Endothelial cell of umbilical vein (primary cell): ENCODE data around the gene CLEC20A. TPM values are rescaled to one million over a fixed set of nuclear protein-coding genes. Genes with fewer than 3 reads are reported as not detected.

ENCODE experiments used
- BruUV-seq: library from RNA; stranded (reverse); fragments of 400-500 nt; replicated peaks from 2 replicates; lab custom pipeline; 2021; lab: Mats Ljungman, UMichigan
- CTCF ChIA-PET: fragments of 300-600, 350-600 bp; sonication (Branson Sonifier 250); formaldehyde crosslinking; loops from one replicate; lab custom pipeline; 2021; ENCODE audit warnings: antibody characterized with exemption, inconsistent platforms; lab: Charles Lee
- POLR2A ChIA-PET: fragments of 300-600, 350-600 bp; sonication (Branson Sonifier 250); formaldehyde crosslinking; loops from one replicate; lab custom pipeline; 2021; ENCODE audit warnings: antibody characterized with exemption, inconsistent platforms; lab: Charles Lee
- DNase-seq: peaks from one replicate; pipeline ENCODE4 v3.0.0-alpha.2; 2011; ENCODE audit warnings: low read depth, low spot score
- FAIRE-seq: peaks from 2 replicates; lab custom pipeline; 2011; peaks lifted over from hg19 to GRCh38; lab: Jason Lieb, UNC
- H2AFZ ChIP-seq: 2 replicates; pipeline ENCODE4 v1.6.0; 2012; ENCODE audit warnings: low read depth, low read length, control low read depth, inconsistent platforms
- H3K27ac ChIP-seq: 2 replicates; pipeline ENCODE4 v1.5.1; 2011; ENCODE audit warnings: low read depth, mild to moderate bottlenecking, control low read depth, low read length, moderate library complexity; ENCODE audit not compliant: insufficient read depth
- H3K27me3 ChIP-seq, 2 experiments: 2 replicates each; pipeline versions ENCODE4 v1.6.0 to v1.6.1; 2011; ENCODE audit warnings: low read length in 2 of 2, mixed read lengths in 1 of 2; ENCODE audit not compliant: control insufficient read depth in 2 of 2, insufficient read depth in 2 of 2
- H3K36me3 ChIP-seq, 2 experiments: 2 replicates in 1 of 2; 3 replicates in 1 of 2; pipeline ENCODE4 v1.5.1; 2011; ENCODE audit warnings: low read length in 2 of 2, mild to moderate bottlenecking in 1 of 2, moderate library complexity in 1 of 2; ENCODE audit not compliant: control insufficient read depth in 2 of 2, insufficient read depth in 2 of 2; ENCODE audit errors: extremely low read depth in 1 of 2
- H3K4me1 ChIP-seq: 3 replicates; pipeline ENCODE4 v1.5.1; 2011; ENCODE audit warnings: mild to moderate bottlenecking, low read length; ENCODE audit not compliant: control insufficient read depth, insufficient read depth; ENCODE audit errors: extremely low read depth
- H3K4me2 ChIP-seq: 2 replicates; pipeline ENCODE4 v1.6.1; 2011; ENCODE audit warnings: low read length, control low read depth, mixed read lengths; ENCODE audit not compliant: insufficient read depth
- H3K4me3 ChIP-seq, 3 experiments: fragments of 200-600 bp in 1 of 3; sonication (generic), shearing (Covaris generic) in 1 of 3; replicated peaks in 1 of 3; 2 replicates each; pipeline ENCODE4 v1.5.1; 2011 to 2016; ENCODE audit warnings: control low read depth in 3 of 3, low read length in 3 of 3, mild to moderate bottlenecking in 2 of 3, inconsistent platforms in 1 of 3, low read depth in 1 of 3, moderate library complexity in 1 of 3; ENCODE audit not compliant: insufficient read depth in 1 of 3
- H3K79me2 ChIP-seq: 2 replicates; pipeline ENCODE4 v1.6.0; 2012; ENCODE audit warnings: low read length, inconsistent platforms; ENCODE audit not compliant: control insufficient read depth, insufficient read depth
- H3K9ac ChIP-seq: replicated peaks from 2 replicates; pipeline ENCODE3; 2011; ENCODE audit warnings: low read length, control low read depth; ENCODE audit not compliant: insufficient read depth; ENCODE audit errors: extremely low read depth
- H3K9me1 ChIP-seq: replicated peaks from 3 replicates; pipeline ENCODE4 v1.6.0; 2011; ENCODE audit warnings: mild to moderate bottlenecking, low read length; ENCODE audit not compliant: control insufficient read depth, insufficient read depth; ENCODE audit errors: extremely low read depth
- H3K9me3 ChIP-seq: replicated peaks from 2 replicates; pipeline ENCODE4 v1.5.1; 2012; ENCODE audit warnings: low read length, inconsistent platforms; ENCODE audit not compliant: control insufficient read depth, insufficient read depth
- H4K20me1 ChIP-seq: replicated peaks from 2 replicates; pipeline ENCODE3; 2011; ENCODE audit warnings: mild to moderate bottlenecking, low read length; ENCODE audit not compliant: control insufficient read depth, insufficient read depth; ENCODE audit errors: extremely low read depth
- FOS ChIP-seq: IDR thresholded peaks from 2 replicates; pipeline ENCODE4 v1.6.1; 2011; ENCODE audit warnings: mild to moderate bottlenecking, low read length, moderate library complexity, borderline replicate concordance; ENCODE audit not compliant: insufficient read depth
- JUN ChIP-seq: IDR thresholded peaks from 2 replicates; pipeline ENCODE4 v1.6.1; 2011; ENCODE audit warnings: borderline replicate concordance, low read depth; ENCODE audit not compliant: insufficient read length, insufficient read depth
- MYC ChIP-seq: IDR thresholded peaks from one replicate; pipeline ENCODE4 v1.6.1; 2011; ENCODE audit warnings: mild to moderate bottlenecking, low read depth, low read length
- POLR2A ChIP-seq: IDR thresholded peaks from 2 replicates; pipeline ENCODE4 v1.6.1; 2012; ENCODE audit warnings: low read depth, mild to moderate bottlenecking, control low read depth, low read length
- POLR2AphosphoS5 ChIP-seq: IDR thresholded peaks from 2 replicates; pipeline ENCODE4 v1.6.1; 2012; ENCODE audit warnings: low read depth, mild to moderate bottlenecking, control low read depth, low read length, moderate library complexity; ENCODE audit not compliant: insufficient read depth
- dilution Hi-C: fragments of 300-500 bp; cut with MboI; formaldehyde crosslinking; loops from one replicate; pipeline ENCODE4 v1.15.0; 2019; ENCODE audit warnings: low sequenced_read_pairs; ENCODE audit not compliant: extremely low pct_ligation_motif_present
- intact Hi-C: fragments of 100-400 bp; cut with micrococcal nuclease; formaldehyde crosslinking; loops from one replicate; pipeline ENCODE4 v1.10.0; 2022
- polyA plus RNA-seq, 4 experiments: library from polyadenylated mRNA; depleted of rRNA in 3 of 4; stranded (reverse) in 3 of 4; unstranded in 1 of 4; fragments of >200 nt; gene quantifications; 2 replicates each; pipeline versions ENCODE4 v1.2.1 to v1.2.3, GENCODE V29; 2011 to 2012; ENCODE audit warnings: missing spikeins in 1 of 4
- total RNA-seq: library from RNA; stranded (reverse); gene quantifications from 2 replicates; pipeline ENCODE4 v1.2.3, GENCODE V29; 2021
- TF ChIP-seq, protein P1 (sequence below), 2 donors: IDR thresholded peaks; 1 replicate in 1 of 2; 2 replicates in 1 of 2; pipeline ENCODE4 v1.5.1; 2011; ENCODE audit warnings: low read length in 2 of 2, mild to moderate bottlenecking in 2 of 2, moderate library complexity in 2 of 2, control low read depth in 1 of 2, inconsistent platforms in 1 of 2, low read depth in 1 of 2; ENCODE audit not compliant: insufficient read depth in 1 of 2; ENCODE audit errors: extremely low read depth in 1 of 2
- TF ChIP-seq, protein P2 (sequence below): IDR thresholded peaks from 2 replicates; pipeline ENCODE4 v1.6.1; 2011; ENCODE audit not compliant: insufficient read depth, insufficient read length

The CLEC20A gene
- total and polyA plus RNA-seq, 2 donors (not counting 3 experiments of a cell fraction or from before 2014, with no cell fraction given), result not detected

GRCh38 chr1:178483251-178483957 is 13.4 kb downstream of the CLEC20A start:
- Histone ChIP-seq H3K36me3 (no peaks in the 10 kb centered on the region), H3K9me3 (no peaks in the 10 kb centered on the region), H3K27me3 (no peaks in the 10 kb centered on the region), H2AFZ (no peak overlapping the region), H4K20me1 (no peaks in the 10 kb centered on the region), H3K4me1 (peaks cover 20% of the 10 kb centered on the region), H3K79me2 (no peaks in the 10 kb centered on the region), H3K4me3 (no peak overlapping the region), H3K27ac (no peak overlapping the region), H3K4me2 (no peak overlapping the region), H3K9ac (no peak overlapping the region), H3K9me1 (no peaks in the 10 kb centered on the region)
- dilution Hi-C loops, result no loop called here
- no peak for TF ChIP-seq FOS
- no peak for TF ChIP-seq MYC
- TF ChIP-seq, protein P1, sequence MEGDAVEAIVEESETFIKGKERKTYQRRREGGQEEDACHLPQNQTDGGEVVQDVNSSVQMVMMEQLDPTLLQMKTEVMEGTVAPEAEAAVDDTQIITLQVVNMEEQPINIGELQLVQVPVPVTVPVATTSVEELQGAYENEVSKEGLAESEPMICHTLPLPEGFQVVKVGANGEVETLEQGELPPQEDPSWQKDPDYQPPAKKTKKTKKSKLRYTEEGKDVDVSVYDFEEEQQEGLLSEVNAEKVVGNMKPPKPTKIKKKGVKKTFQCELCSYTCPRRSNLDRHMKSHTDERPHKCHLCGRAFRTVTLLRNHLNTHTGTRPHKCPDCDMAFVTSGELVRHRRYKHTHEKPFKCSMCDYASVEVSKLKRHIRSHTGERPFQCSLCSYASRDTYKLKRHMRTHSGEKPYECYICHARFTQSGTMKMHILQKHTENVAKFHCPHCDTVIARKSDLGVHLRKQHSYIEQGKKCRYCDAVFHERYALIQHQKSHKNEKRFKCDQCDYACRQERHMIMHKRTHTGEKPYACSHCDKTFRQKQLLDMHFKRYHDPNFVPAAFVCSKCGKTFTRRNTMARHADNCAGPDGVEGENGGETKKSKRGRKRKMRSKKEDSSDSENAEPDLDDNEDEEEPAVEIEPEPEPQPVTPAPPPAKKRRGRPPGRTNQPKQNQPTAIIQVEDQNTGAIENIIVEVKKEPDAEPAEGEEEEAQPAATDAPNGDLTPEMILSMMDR (IDR thresholded peaks at IDR 0.05; ENCODE audit: extremely low read depth in 1 of 2, insufficient read depth in 1 of 2, low read depth in 1 of 2, low read length in 2 of 2), result no peak
- no peak for TF ChIP-seq POLR2A
- no peak for TF ChIP-seq POLR2AphosphoS5
- no peak for TF ChIP-seq JUN
- TF ChIP-seq, protein P2, sequence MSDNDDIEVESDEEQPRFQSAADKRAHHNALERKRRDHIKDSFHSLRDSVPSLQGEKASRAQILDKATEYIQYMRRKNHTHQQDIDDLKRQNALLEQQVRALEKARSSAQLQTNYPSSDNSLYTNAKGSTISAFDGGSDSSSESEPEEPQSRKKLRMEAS, result no peak
- intact Hi-C loops, result no loop called here
- CTCF ChIA-PET, result interaction anchor here (1.5 to 1.9 kb wide), 2 partner anchors 9 to 11 kb away, joined by 3 to 5 read pairs; no protein-coding TSS in a partner anchor
- no TSS peak for BruUV-seq
- FAIRE-seq (no peak), DNase-seq (no peak)
- POLR2A ChIA-PET, result no interaction called here
